CD8-positive, alpha-beta memory T cell (primary cell): ENCODE data around the gene GLCCI1. TPM values are rescaled to one million over a fixed set of nuclear protein-coding genes. Genes with fewer than 3 reads are reported as not detected.
A peak's percentile ranks its signal among the peaks of the same experiment; 100 is the strongest.
"Not testable (repeated sequence)": the region's sequence is repeated elsewhere in the genome, so short reads cannot be mapped to it uniquely, and the experiment has no call there.

ENCODE experiments used
- CTCF ChIA-PET: fragments of 350-600 bp; sonication (Branson Sonifier 250); formaldehyde crosslinking; loops from one replicate; lab custom pipeline; 2021; ENCODE audit warnings: antibody characterized with exemption; lab: Charles Lee
- POLR2A ChIA-PET: fragments of 350-600 bp; sonication (Branson Sonifier 250); formaldehyde crosslinking; loops from one replicate; lab custom pipeline; 2021; ENCODE audit warnings: antibody characterized with exemption; lab: Charles Lee
- DNase-seq, 5 donors: peaks; one replicate each; pipeline versions ENCODE4 v3.0.0 to v3.0.0-alpha.2; 2020 to 2022; ENCODE audit warnings: mixed read lengths in 1 of 5
- H3K27ac ChIP-seq: one replicate; pipeline ENCODE4 v1.7.0; 2013; ENCODE audit warnings: low read depth, mild to moderate bottlenecking, low read length, moderate library complexity
- H3K27me3 ChIP-seq: 2 replicates; pipeline ENCODE4 v1.7.0; 2013; ENCODE audit warnings: low read length, mild to moderate bottlenecking; ENCODE audit not compliant: insufficient read depth, poor library complexity, severe bottlenecking
- H3K36me3 ChIP-seq: 2 replicates; pipeline ENCODE4 v1.7.0; 2013; ENCODE audit warnings: mild to moderate bottlenecking, low read length, moderate library complexity; ENCODE audit not compliant: insufficient read depth
- H3K4me1 ChIP-seq: 2 replicates; pipeline ENCODE4 v1.7.0; 2013; ENCODE audit warnings: mild to moderate bottlenecking, low read length, moderate library complexity; ENCODE audit not compliant: insufficient read depth
- H3K4me3 ChIP-seq: 2 replicates; pipeline ENCODE4 v1.7.0; 2013; ENCODE audit warnings: mild to moderate bottlenecking, low read length
- H3K9me3 ChIP-seq: 2 replicates; pipeline ENCODE4 v1.7.0; 2013; ENCODE audit warnings: mild to moderate bottlenecking, low read length
- H3K27ac Mint-ChIP-seq, 8 donors: one replicate each; pipeline ENCODE4 v1.8.0; 2020 to 2021; ENCODE audit warnings: mixed read lengths in 8 of 8, mild to moderate bottlenecking in 6 of 8, inconsistent platforms in 3 of 8, moderate library complexity in 3 of 8
- H3K27me3 Mint-ChIP-seq, 2 donors: one replicate each; pipeline ENCODE4 v1.8.0; 2020 to 2021; ENCODE audit warnings: mixed read lengths in 2 of 2, mild to moderate bottlenecking in 1 of 2, moderate library complexity in 1 of 2
- H3K36me3 Mint-ChIP-seq, 3 donors: one replicate each; pipeline ENCODE4 v1.8.0; 2020 to 2021; ENCODE audit warnings: mixed read lengths in 3 of 3, inconsistent platforms in 1 of 3, mild to moderate bottlenecking in 1 of 3
- H3K4me1 Mint-ChIP-seq, 3 donors: one replicate each; pipeline ENCODE4 v1.8.0; 2020 to 2021; ENCODE audit warnings: mixed read lengths in 3 of 3, inconsistent platforms in 1 of 3, mild to moderate bottlenecking in 1 of 3
- H3K4me3 Mint-ChIP-seq, 7 donors: one replicate each; pipeline ENCODE4 v1.8.0; 2020 to 2021; ENCODE audit warnings: mixed read lengths in 7 of 7, mild to moderate bottlenecking in 6 of 7, moderate library complexity in 4 of 7, inconsistent platforms in 2 of 7
- H3K9me3 Mint-ChIP-seq, 5 donors: one replicate each; pipeline ENCODE4 v1.8.0; 2020 to 2022; ENCODE audit warnings: mixed read lengths in 5 of 5, mild to moderate bottlenecking in 3 of 5, moderate library complexity in 2 of 5, inconsistent platforms in 1 of 5
- polyA plus RNA-seq: library from polyadenylated mRNA; unstranded; fragments of 300-500 nt; fragmentation: Illumina TruSeq; gene quantifications from one replicate; pipeline ENCODE4 v1.2.3, GENCODE V29; 2021
- total RNA-seq, 2 experiments: library from RNA; stranded (reverse); gene quantifications; one replicate each; pipeline ENCODE4 v1.2.3, GENCODE V29; 2021

Gene GLCCI1
- total and polyA plus RNA-seq, 3 experiments from 2014 or later: 9.5 to 29.1 (median 12.9) TPM

DNA sequence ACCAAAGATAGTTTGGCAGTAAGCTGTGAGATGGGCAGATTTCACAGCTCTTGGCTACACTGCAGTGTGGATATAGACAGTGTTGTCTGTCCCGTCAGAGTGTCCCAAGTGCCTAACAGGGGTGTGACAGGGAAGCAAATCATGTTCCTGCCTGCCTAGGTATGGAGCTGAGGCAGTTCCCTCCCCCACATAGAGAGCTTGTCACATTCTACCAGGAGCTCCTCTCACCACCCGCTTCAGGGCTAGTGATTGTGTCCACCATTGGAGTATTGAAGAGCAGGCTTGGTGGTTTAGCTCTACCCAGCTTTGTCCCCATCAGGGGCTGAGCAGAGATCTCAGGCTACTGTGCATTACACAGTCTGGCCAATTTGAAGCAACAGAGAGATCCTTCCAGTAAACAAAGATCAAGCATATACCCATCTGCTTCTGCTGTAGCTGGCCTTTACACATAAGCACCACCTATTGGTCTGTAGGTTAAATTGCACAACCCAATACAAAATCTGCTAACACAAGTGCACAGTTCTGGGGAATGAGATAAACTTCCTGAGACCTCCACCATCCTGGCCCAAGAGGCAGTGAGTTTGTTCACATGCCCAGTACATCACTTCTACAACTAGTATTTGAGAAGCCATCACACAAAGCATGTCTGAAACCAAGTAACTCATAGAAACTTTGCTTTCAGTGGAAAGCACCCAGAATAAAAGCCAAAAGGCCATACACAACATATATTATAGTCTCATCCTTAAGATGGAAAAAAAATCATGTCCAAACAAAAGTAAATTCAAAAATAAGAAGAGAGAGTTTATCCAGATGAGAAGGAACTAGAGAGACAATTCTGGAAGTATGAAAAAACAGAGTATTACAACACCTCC lies 67.3 kb downstream of the GLCCI1 start:
- peak in 2 of 5 donors; percentile 25 to 44 for DNase-seq
- Histone ChIP-seq H3K36me3 (no peaks in the 10 kb centered on the region), H3K4me1 (peaks cover 10% of the 10 kb centered on the region), H3K27me3 (no peaks in the 10 kb centered on the region), H3K27ac (no peak overlapping the region), H3K4me3 (no peak overlapping the region), H3K9me3 (no peaks in the 10 kb centered on the region)
- Mint-ChIP-seq H3K4me3 (no peak overlapping the region), H3K36me3 (peaks cover 13 to 25% (median 19%) of the 10 kb centered on the region in 3 donors), H3K9me3 (peaks cover 0 to 6% (median 2%) of the 10 kb centered on the region in 5 donors), H3K4me1 (peaks cover 33 to 58% (median 45%) of the 10 kb centered on the region in 3 donors), H3K27me3 (no peaks in the 10 kb centered on the region), H3K27ac (peak overlapping the region; percentile 11 to 89 (median 60))
- ChIA-PET POLR2A (interaction anchor here (0.6 to 1.9 kb wide), 2 partner anchors 66 to 1608 kb away, joined by 7 to 9 read pairs; no protein-coding TSS in a partner anchor), CTCF (interaction anchor here (0.9 to 1.7 kb wide), 11 partner anchors 13 to 380 kb away, joined by 3 to 8 read pairs (median 3); no protein-coding TSS in a partner anchor)

DNA sequence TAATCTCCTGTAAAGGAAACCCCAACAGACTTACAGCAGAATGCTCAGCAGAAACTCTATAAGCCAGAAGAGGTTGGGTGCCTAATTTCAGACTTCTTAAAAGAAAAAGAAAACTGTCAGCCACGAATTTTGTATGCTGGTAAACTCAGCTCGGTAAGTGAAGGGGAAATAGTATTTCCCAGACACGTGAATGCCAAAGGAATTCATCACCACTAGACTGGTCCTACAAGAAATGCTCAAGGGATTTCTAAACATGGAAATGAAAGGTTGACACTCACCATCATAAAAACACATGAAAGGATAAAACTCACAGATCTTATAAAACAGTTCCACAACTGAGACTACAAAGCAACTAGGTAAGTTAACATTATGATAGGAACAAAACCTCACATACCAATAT lies 68.6 kb downstream of the GLCCI1 start:
- ChIA-PET POLR2A (no interaction called here), CTCF (no interaction called here)
- H3K27ac ChIP-seq: no peak overlapping the region

DNA sequence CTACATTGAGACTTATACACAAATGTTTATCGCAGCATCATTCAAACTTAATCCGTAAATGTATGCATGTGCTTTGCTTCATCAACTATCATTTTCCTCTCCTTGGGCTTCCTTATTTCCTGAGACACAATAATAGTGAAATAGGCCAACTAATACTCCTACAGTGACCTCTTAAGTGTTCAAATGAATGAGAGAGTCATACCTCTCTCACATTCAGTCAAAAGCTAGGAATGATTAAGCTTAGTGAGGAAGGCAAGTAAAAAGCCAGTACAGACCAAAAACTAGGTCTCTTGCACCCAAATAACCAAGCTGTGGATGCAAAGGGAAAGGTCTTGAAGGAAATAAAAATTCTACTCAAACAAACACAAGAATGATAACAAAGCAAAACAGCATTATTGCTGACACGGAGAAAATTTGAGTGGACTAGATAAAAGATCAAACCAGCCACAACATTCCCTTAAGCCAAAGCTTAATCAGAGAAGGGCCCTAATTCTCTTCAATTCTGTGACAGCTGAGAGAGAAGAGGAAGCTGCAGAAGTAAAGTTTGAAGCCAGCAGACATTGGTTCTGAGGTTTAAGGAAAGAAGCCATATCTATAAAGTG lies 72.3 kb downstream of the GLCCI1 start:
- peaks cover 26 to 56% (median 32%) of the 10 kb centered on the region in 3 donors for H3K36me3 Mint-ChIP-seq

More for the DNA sequence above, 68.6 kb downstream of the GLCCI1 start:
- H3K27me3 ChIP-seq: no peaks in the 10 kb centered on the region
- H3K36me3 ChIP-seq: no peaks in the 10 kb centered on the region
- Mint-ChIP-seq H3K36me3 (peaks cover 12 to 34% (median 15%) of the 10 kb centered on the region in 3 donors), H3K27ac (peak overlapping the region in 1 of 8 donors; percentile 69), H3K4me3 (no peak overlapping the region), H3K4me1 (peaks cover 31 to 61% (median 51%) of the 10 kb centered on the region in 3 donors), H3K9me3 (peaks cover 0 to 6% (median 0%) of the 10 kb centered on the region in 5 donors), H3K27me3 (no peaks in the 10 kb centered on the region)
- H3K4me3 ChIP-seq: no peak overlapping the region
- H3K4me1 ChIP-seq: peaks cover 10% of the 10 kb centered on the region
- DNase-seq: no peak
- no peaks in the 10 kb centered on the region for H3K9me3 ChIP-seq

DNA sequence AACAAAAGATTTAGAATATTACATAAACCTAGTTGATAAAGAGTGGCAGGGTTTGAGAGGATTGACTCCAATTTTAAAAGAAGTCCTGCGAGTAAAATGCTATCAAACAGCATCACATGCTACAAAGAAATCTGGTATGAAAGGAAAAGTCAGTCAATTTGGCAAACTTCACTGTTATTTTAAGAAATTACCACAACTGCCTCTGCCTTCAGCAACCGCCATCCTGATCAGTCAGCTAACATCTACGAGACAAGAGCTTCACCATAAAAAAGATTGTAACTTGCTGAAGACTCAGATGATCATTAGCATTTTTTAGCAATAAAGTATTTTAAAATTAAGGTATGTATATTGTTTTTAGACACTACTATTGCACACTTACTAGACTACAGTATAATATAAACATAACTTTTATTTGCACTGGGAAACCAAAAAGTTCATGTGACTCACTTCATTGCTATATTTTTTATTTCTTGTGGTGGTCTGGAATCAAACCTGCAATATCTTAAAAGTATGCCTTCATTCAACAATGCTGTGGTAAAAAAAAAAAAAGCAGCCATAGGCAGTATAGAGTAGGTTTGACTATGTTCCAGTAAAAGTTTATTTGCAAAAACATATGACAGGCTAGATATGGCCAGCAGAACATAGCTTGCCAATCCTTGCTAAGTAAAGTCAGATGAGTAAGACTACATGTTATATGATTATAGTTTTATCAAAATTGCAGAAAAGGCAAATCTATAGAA lies 74.4 kb downstream of the GLCCI1 start:
- Mint-ChIP-seq H3K4me3 (peak overlapping the region in 1 of 7 donors; percentile 16), H3K27me3 (no peaks in the 10 kb centered on the region), H3K4me1 (peaks cover 47 to 81% (median 78%) of the 10 kb centered on the region in 3 donors), H3K27ac (peak overlapping the region in 4 of 8 donors; percentile 3 to 57 (median 6)), H3K9me3 (peaks cover 0 to under 1% (median 0%) of the 10 kb centered on the region in 5 donors), H3K36me3 (peaks cover 18 to 47% (median 23%) of the 10 kb centered on the region in 3 donors)
- ChIA-PET CTCF (no interaction called here), POLR2A (no interaction called here)
- H3K9me3 ChIP-seq: no peaks in the 10 kb centered on the region
- no peak for DNase-seq
- no peaks in the 10 kb centered on the region for H3K27me3 ChIP-seq
- no peak overlapping the region for H3K4me3 ChIP-seq
- H3K4me1 ChIP-seq: peaks cover 5% of the 10 kb centered on the region
- H3K27ac ChIP-seq: no peak overlapping the region
- no peaks in the 10 kb centered on the region for H3K36me3 ChIP-seq

More for the DNA sequence above, 72.3 kb downstream of the GLCCI1 start:
- ChIA-PET CTCF (interaction anchor here (1.3 kb wide), 1 partner anchor 13 kb away, joined by 3 read pairs; no protein-coding TSS in a partner anchor), POLR2A (no interaction called here)
- peak overlapping the region in 5 of 8 donors; percentile 0 to 74 (median 21) for H3K27ac Mint-ChIP-seq
- Histone ChIP-seq H3K27me3 (no peaks in the 10 kb centered on the region), H3K4me1 (peaks cover 2% of the 10 kb centered on the region), H3K9me3 (no peaks in the 10 kb centered on the region), H3K36me3 (no peaks in the 10 kb centered on the region), H3K4me3 (no peak overlapping the region), H3K27ac (no peak overlapping the region)
- H3K4me3 Mint-ChIP-seq: no peak overlapping the region
- H3K4me1 Mint-ChIP-seq: peaks cover 38 to 64% (median 64%) of the 10 kb centered on the region in 3 donors
- DNase-seq: no peak
- peaks cover 0 to 6% (median 0%) of the 10 kb centered on the region in 5 donors for H3K9me3 Mint-ChIP-seq
- H3K27me3 Mint-ChIP-seq: no peaks in the 10 kb centered on the region

DNA sequence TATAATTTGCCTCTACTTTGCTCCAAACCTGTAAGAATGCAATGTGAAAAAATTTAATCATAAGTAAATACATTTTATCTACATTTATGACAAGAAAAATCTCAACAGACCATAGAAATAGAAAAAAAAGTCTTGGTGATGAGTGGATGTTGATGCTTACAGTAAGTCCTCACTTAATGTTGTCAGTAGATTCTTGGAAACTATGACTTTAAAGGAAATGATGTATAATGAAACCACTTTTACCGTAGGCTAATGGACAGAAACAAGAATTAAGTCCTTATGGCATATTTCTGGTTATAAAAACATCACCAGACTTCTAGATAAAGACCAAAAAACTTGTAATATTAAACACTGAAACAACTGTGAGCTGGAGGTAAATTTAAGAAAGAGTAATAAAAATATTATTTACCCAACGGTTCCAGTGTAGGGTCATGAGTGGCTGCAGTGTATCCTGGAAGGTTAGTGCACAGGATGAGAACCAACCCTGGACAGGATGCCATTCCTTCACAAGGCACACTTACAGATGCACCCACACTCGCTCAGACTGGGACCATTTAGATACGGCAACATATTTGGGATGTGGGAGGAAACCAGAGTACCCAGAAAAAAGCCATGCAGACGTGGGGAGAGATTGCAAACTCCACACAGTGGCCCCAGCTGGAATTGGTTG lies 76.3 kb downstream of the GLCCI1 start:
- POLR2A ChIA-PET: interaction anchor here (0.6 kb wide), 1 partner anchor 140 kb away, joined by 3 read pairs; no protein-coding TSS in a partner anchor
- H3K4me1 Mint-ChIP-seq: peaks cover 53 to 81% (median 79%) of the 10 kb centered on the region in 3 donors
- H3K27me3 ChIP-seq: no peaks in the 10 kb centered on the region

DNA sequence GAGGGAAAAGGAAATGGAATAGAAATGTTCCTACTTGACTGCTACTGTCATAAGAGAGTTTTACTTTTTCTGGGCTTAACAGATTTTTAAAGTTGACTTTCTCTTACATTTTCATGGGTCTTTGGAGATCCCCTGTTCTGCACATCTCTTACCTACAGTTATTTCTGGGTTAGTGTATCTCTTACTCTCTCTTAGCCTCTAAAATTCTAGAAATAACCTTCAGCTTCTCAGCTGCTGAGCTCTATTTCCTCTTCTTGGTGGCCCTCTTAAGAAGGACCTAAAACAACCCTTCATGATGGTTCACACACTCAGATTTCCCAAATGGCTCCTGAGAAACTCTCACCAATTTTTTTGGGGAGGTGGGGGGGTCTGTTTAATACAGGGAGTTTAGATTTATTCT lies 79.5 kb downstream of the GLCCI1 start:
- H3K27me3 Mint-ChIP-seq, H3K36me3 ChIP-seq, H3K4me3 ChIP-seq, H3K9me3 Mint-ChIP-seq, POLR2A ChIA-PET, H3K27me3 ChIP-seq, H3K4me3 Mint-ChIP-seq, H3K27ac ChIP-seq, H3K9me3 ChIP-seq, CTCF ChIA-PET, DNase-seq: not testable (repeated sequence)
- peaks cover 15 to 32% (median 19%) of the 10 kb centered on the region in 3 donors for H3K36me3 Mint-ChIP-seq
- H3K4me1 ChIP-seq: peaks cover 16% of the 10 kb centered on the region
- H3K4me1 Mint-ChIP-seq: peaks cover 57 to 89% (median 79%) of the 10 kb centered on the region in 3 donors
- peak overlapping the region in 6 of 8 donors; percentile 9 to 54 (median 36) for H3K27ac Mint-ChIP-seq

More for the DNA sequence above, 76.3 kb downstream of the GLCCI1 start:
- Mint-ChIP-seq H3K27ac (peak overlapping the region in 2 of 8 donors; percentile 17 to 63), H3K4me3 (no peak overlapping the region), H3K9me3 (peaks cover 0 to 3% (median 0%) of the 10 kb centered on the region in 5 donors), H3K36me3 (peaks cover 23 to 52% (median 24%) of the 10 kb centered on the region in 3 donors), H3K27me3 (no peaks in the 10 kb centered on the region)
- H3K4me3 ChIP-seq: no peak overlapping the region
- CTCF ChIA-PET: no interaction called here
- no peaks in the 10 kb centered on the region for H3K36me3 ChIP-seq
- no peaks in the 10 kb centered on the region for H3K9me3 ChIP-seq
- no peak overlapping the region for H3K27ac ChIP-seq
- peaks cover 5% of the 10 kb centered on the region for H3K4me1 ChIP-seq
- no peak for DNase-seq

DNA sequence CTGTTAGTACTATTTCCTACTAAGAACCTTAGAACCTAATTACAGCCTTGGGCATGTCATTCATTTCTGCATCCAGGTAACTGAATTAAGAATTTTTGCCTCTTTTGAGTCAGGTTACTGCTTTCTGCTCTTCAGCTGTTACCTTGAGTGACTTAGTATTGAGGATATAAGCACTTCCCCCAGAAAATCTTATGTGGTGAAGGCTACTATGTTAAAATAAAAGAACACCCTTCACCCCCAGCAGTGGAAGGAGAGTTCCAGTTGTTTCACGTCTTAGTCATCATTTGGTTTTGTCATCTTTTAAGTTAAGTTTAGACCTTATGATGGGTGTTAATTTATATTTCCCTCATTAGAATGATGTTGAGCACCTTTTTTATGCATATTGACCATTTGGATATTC lies 82.8 kb downstream of the GLCCI1 start:
- Mint-ChIP-seq H3K27ac (peak overlapping the region in 1 of 8 donors; percentile 57), H3K4me1 (peaks cover 35 to 58% (median 51%) of the 10 kb centered on the region in 3 donors), H3K9me3 (peaks cover 0 to 3% (median 0%) of the 10 kb centered on the region in 5 donors), H3K36me3 (peaks cover 12 to 21% (median 13%) of the 10 kb centered on the region in 3 donors), H3K27me3 (no peaks in the 10 kb centered on the region), H3K4me3 (peak overlapping the region in 1 of 7 donors; percentile 9)
- POLR2A ChIA-PET: no interaction called here
- H3K36me3 ChIP-seq: no peaks in the 10 kb centered on the region
- no peak overlapping the region for H3K4me3 ChIP-seq
- peaks cover 16% of the 10 kb centered on the region for H3K4me1 ChIP-seq
- no peaks in the 10 kb centered on the region for H3K9me3 ChIP-seq
- H3K27me3 ChIP-seq: no peaks in the 10 kb centered on the region
- H3K27ac ChIP-seq: no peak overlapping the region
- CTCF ChIA-PET: no interaction called here
- no peak for DNase-seq
